ENCODE data around the gene HSD3B1.
"Not testable (repeated sequence)": the region's sequence is repeated elsewhere in the genome, so short reads cannot be mapped to it uniquely, and the experiment has no call there.

Gene HSD3B1

DNA sequence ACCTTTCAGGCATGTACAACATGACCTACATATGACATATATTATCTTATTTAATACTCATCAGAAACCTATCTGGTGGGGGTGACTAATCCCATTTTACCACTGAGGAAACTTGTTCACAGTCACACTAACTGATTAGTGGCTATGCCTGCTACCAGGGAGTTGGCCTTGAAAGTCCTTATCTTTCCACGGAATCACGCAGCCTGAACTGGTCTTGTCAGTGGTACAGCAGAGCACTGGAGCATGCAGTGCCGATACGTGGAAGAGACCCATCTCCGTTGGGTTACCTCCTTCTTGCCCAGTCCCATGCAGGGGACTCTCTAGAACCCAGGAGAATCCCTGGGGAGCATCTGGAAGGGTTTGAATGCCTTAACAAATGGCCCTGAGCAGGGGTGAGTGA lies 8.2 kb downstream of the HSD3B1 start:
- in situ Hi-C loops (cut with MboI; ENCODE audit: low pct_unique_long_range_greater_than_20kb, low sequenced_read_pairs, unreplicated experiment), result no loop called here
- DNase-seq (ENCODE audit: low spot score), result no peak
- TF ChIP-seq, protein P1, sequence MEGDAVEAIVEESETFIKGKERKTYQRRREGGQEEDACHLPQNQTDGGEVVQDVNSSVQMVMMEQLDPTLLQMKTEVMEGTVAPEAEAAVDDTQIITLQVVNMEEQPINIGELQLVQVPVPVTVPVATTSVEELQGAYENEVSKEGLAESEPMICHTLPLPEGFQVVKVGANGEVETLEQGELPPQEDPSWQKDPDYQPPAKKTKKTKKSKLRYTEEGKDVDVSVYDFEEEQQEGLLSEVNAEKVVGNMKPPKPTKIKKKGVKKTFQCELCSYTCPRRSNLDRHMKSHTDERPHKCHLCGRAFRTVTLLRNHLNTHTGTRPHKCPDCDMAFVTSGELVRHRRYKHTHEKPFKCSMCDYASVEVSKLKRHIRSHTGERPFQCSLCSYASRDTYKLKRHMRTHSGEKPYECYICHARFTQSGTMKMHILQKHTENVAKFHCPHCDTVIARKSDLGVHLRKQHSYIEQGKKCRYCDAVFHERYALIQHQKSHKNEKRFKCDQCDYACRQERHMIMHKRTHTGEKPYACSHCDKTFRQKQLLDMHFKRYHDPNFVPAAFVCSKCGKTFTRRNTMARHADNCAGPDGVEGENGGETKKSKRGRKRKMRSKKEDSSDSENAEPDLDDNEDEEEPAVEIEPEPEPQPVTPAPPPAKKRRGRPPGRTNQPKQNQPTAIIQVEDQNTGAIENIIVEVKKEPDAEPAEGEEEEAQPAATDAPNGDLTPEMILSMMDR (IDR thresholded peaks at IDR 0.05; ENCODE audit: extremely low read depth, insufficient read depth, missing control alignments), result no peak

DNA sequence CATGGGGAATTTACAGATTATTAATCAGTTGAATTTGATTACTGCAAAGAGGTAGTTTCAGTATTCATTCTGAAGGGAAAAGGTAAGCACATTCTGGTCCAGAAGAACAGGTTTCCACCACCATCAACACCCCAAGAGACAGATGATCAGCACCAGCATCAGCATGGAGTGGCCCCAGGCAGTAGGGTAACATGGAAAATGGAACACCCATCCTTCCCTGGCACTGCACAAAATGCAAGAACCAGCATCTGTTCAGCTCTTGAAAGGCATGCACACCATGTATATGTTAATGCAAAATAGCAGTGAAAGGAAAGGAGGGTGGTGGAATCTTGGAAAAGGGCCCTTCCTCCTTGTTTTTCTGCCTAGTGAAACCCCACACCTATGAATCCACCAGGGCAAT lies 9.2 kb downstream of the HSD3B1 start:
- DNase-seq (ENCODE audit: low spot score), result no peak
- TF ChIP-seq, protein P1 (IDR thresholded peaks at IDR 0.05; ENCODE audit: extremely low read depth, insufficient read depth, missing control alignments), result no peak
- in situ Hi-C loops (cut with MboI; ENCODE audit: low pct_unique_long_range_greater_than_20kb, low sequenced_read_pairs, unreplicated experiment), result no loop called here

DNA sequence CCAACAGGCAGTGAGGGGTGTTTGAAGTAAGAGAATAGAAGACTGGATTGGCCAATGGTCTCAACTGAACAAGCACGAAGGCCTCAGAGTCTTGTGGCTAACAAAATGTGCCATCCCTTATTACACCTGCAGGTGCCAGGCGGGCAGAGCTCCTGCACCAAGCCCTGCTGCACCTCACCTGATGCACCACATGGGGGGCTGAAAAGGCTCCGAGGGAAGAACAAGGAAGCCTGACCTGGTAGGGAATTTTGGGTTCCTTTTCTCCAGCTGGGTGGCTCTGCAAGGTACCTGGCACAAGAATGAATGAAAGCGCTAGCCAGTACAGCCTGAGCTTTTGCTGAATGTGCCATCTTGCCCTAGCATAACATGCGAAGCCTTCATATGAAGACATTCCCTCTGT lies 9.7 kb downstream of the HSD3B1 start:
- DNase-seq (ENCODE audit: low spot score), result no peak
- in situ Hi-C loops (cut with MboI; ENCODE audit: low pct_unique_long_range_greater_than_20kb, low sequenced_read_pairs, unreplicated experiment), result no loop called here
- TF ChIP-seq, protein P1 (IDR thresholded peaks at IDR 0.05; ENCODE audit: extremely low read depth, insufficient read depth, missing control alignments), result no peak

DNA sequence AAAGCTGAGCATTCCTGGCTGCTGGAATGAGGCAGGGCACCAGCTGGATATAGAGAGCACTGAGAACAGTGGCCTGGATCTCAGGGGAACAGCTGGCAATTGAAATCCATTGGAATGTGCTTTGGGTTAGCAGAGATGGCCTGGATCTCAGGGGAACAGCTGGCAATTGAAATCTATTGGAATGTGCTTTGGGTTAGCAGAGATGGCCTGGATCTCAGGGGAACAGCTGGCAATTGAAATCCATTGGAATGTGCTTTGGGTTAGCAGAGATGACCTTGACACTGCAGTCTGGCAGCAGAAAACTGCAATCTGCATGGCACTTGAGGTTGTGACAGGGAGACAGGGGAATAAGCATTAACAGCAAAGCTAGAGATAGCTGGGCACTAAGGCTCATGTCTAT lies 10.7 kb downstream of the HSD3B1 start:
- DNase-seq (ENCODE audit: low spot score); in situ Hi-C loops (cut with MboI; ENCODE audit: low pct_unique_long_range_greater_than_20kb, low sequenced_read_pairs, unreplicated experiment): not testable (repeated sequence)

DNA sequence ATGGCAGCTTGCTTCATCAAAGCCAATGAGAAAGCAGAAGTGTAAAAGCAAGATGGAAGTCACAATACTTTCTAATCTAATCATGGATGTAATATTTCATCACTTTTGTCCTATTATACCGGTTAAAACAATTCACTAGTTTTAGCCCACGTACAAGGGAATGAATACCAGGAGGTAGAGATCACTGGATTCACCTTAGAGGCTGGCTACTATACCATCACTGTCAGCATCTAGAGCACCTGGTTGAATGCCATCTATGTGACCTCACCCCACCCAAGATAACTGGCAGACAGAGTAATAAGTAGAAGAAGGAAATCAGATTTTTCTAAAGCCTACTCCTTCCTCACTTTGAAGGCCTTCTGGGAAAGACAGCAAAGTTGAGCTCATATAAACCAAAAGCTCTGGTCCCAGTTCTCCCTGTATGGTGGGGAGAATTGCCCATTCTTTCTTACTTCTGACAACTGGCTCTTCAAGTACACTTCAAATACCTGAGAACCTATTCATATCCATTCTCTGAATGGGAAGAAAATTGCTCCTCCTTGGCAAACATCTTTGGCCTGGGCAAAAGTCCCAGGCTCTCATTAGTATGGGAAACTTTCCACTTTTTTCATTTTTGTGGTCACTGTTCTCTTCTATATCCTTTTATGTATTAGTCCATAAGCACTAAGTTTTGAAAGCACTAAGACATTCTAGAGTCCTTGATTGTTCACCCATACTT lies 24.8 kb downstream of the HSD3B1 start:
- no peak for DNase-seq (ENCODE audit: low spot score)
- in situ Hi-C loops (cut with MboI; ENCODE audit: low pct_unique_long_range_greater_than_20kb, low sequenced_read_pairs, unreplicated experiment), result no loop called here
- TF ChIP-seq, protein P1 (IDR thresholded peaks at IDR 0.05; ENCODE audit: extremely low read depth, insufficient read depth, missing control alignments), result no peak

DNA sequence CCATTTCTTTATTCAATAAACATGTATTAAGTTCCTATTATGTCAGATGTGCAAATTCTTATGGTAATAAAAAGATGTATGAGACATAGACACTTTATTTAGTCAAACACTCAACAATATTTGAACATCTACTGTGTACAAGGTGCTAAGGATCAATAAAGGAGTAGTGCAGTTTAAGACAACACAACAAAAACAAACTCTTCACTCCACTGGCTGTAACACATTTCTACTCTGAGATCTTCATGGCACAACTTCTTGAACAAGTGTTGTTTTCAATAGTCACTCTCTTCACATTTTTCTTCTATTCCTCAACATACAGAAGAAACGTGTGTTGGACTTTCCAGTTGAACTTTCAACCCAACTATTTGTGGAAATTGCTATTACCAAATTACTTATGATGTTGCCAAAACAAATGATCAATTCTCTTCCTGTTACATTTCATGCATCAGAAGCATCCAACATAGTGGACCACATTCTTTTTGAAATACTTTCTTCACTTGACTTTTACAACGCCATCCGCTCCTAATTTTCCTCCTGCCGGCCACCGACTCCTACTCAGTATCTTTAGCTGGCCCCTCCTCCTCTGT lies 25.4 kb downstream of the HSD3B1 start:
- in situ Hi-C loops (cut with MboI; ENCODE audit: low pct_unique_long_range_greater_than_20kb, low sequenced_read_pairs, unreplicated experiment), result no loop called here
- TF ChIP-seq, protein P1 (IDR thresholded peaks at IDR 0.05; ENCODE audit: extremely low read depth, insufficient read depth, missing control alignments), result no peak
- no peak for DNase-seq (ENCODE audit: low spot score)

DNA sequence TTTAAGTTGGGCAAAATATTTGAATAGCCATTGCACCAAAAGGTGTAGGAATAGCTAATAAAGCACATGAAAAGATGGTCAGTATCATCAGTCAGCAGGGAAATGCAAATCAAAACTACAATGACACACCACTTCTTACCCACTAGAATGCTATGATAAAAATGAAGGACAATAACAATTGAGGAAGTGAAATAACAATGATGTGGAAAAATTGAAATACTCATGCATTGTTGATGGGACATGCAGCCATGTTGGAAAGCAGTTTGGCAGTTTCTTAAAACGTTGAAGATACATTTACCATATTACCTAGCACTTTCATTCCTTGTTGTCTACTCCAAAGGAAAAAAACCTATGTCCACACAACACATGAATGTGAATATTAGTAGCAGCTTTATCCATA lies 28.4 kb downstream of the HSD3B1 start:
- in situ Hi-C loops (cut with MboI; ENCODE audit: low pct_unique_long_range_greater_than_20kb, low sequenced_read_pairs, unreplicated experiment), result no loop called here
- TF ChIP-seq, protein P1 (IDR thresholded peaks at IDR 0.05; ENCODE audit: extremely low read depth, insufficient read depth, missing control alignments), result no peak
- no peak for DNase-seq (ENCODE audit: low spot score)
